SK-N-SH treated with all-trans-retinoic acid at 6 μM for 48 hours (cell line): Measurements from ENCODE around the gene R3HDM4.

ENCODE experiments used
- CREB5 ChIP-seq: fragments of 250-450 bp; sonication (Bioruptor Pico); IDR thresholded peaks from 2 replicates; pipeline ENCODE4 v1.5.1; 2020; ENCODE audit warnings: low read depth, mild to moderate bottlenecking, moderate library complexity
- GLIS3 ChIP-seq: fragments of 250-450 bp; sonication (Bioruptor Pico); IDR thresholded peaks from 2 replicates; pipeline ENCODE4 v1.5.0; 2020; ENCODE audit warnings: mild to moderate bottlenecking, moderate library complexity
- POU6F1 ChIP-seq: fragments of 250-450 bp; sonication (Bioruptor Pico); IDR thresholded peaks from 2 replicates; pipeline ENCODE4 v1.8.0; 2021; ENCODE audit warnings: low read depth, mild to moderate bottlenecking, moderate library complexity, borderline replicate concordance
- SNAI2 ChIP-seq: fragments of 250-450 bp; sonication (Bioruptor Pico); IDR thresholded peaks from 2 replicates; pipeline ENCODE4 v1.5.0; 2020; ENCODE audit warnings: mild to moderate bottlenecking, moderate library complexity
- ZFP30 ChIP-seq: fragments of 450-650 bp; formaldehyde crosslinking; IDR thresholded peaks from 2 replicates; pipeline ENCODE4 v1.5.0; 2022; ENCODE audit warnings: mild to moderate bottlenecking, moderate library complexity
- ZNF70 ChIP-seq: fragments of 450-650 bp; formaldehyde crosslinking; IDR thresholded peaks from 2 replicates; pipeline ENCODE4 v1.5.0; 2020; ENCODE audit warnings: mild to moderate bottlenecking, moderate library complexity
- ZNF8 ChIP-seq: fragments of 450-650 bp; formaldehyde crosslinking; IDR thresholded peaks from 2 replicates; pipeline ENCODE4 v1.5.0; 2020; ENCODE audit warnings: mild to moderate bottlenecking, moderate library complexity

- TF ChIP-seq SNAI2 (CRISPR knock-in tag) = no peak
- no peak for TF ChIP-seq CREB5 (CRISPR knock-in tag)
- TF ChIP-seq ZNF8 (CRISPR knock-in tag) = no peak
- TF ChIP-seq ZNF70 (CRISPR knock-in tag) = no peak
- no peak for TF ChIP-seq POU6F1 (CRISPR knock-in tag)
- TF ChIP-seq ZFP30 (CRISPR knock-in tag) = no peak
- no peak for TF ChIP-seq GLIS3
Measured at GRCh38 chr19:871446-872265, 41.4 kb downstream of the R3HDM4 start.
